Ishikawa (cell line): ENCODE measurements around the gene SUPT20H.

ENCODE experiments used
- CREB1 ChIP-seq: IDR thresholded peaks from 2 replicates; pipeline ENCODE4 v1.6.1; 2012; ENCODE audit warnings: low read depth
- EGR1 ChIP-seq: IDR thresholded peaks from 2 replicates; pipeline ENCODE4 v1.6.1; 2012
- EP300 ChIP-seq: IDR thresholded peaks from 2 replicates; pipeline ENCODE4 v1.6.1; 2012; ENCODE audit warnings: borderline replicate concordance
- NFIC ChIP-seq: IDR thresholded peaks from 2 replicates; pipeline ENCODE4 v1.6.1; 2012
- RAD21 ChIP-seq: IDR thresholded peaks from 2 replicates; pipeline ENCODE4 v1.6.1; 2012; ENCODE audit warnings: low read depth
- TAF1 ChIP-seq: IDR thresholded peaks from 2 replicates; pipeline ENCODE4 v1.6.1; 2012; ENCODE audit warnings: low read depth, mild to moderate bottlenecking
- TEAD4 ChIP-seq: IDR thresholded peaks from 2 replicates; pipeline ENCODE4 v1.6.1; 2012
- TF ChIP-seq, protein P1 (sequence below): IDR thresholded peaks from 2 replicates; pipeline ENCODE4 v1.6.1; 2012; ENCODE audit warnings: low read depth, mild to moderate bottlenecking

DNA sequence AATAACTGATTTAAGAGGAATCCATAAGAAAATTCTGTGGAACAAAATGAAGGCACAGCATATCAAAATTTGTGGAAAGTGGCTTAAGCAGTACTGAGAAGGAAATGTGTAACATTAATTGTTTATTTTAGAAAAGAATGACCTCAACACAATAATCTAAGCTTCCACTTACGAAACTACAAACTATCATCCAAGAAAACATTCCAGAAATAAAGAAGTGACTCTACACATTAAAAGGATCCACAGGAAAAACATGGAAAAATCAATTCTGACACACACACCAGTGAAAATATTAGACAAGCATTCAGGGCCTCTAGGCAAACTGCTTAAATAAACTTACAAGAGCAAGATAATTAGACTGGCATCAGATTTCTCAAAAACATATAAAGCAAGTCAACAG lies 44.9 kb downstream of the SUPT20H start:
- TF ChIP-seq EP300: no peak
- TF ChIP-seq TEAD4: no peak
- TF ChIP-seq EGR1: no peak
- TF ChIP-seq, protein P1, sequence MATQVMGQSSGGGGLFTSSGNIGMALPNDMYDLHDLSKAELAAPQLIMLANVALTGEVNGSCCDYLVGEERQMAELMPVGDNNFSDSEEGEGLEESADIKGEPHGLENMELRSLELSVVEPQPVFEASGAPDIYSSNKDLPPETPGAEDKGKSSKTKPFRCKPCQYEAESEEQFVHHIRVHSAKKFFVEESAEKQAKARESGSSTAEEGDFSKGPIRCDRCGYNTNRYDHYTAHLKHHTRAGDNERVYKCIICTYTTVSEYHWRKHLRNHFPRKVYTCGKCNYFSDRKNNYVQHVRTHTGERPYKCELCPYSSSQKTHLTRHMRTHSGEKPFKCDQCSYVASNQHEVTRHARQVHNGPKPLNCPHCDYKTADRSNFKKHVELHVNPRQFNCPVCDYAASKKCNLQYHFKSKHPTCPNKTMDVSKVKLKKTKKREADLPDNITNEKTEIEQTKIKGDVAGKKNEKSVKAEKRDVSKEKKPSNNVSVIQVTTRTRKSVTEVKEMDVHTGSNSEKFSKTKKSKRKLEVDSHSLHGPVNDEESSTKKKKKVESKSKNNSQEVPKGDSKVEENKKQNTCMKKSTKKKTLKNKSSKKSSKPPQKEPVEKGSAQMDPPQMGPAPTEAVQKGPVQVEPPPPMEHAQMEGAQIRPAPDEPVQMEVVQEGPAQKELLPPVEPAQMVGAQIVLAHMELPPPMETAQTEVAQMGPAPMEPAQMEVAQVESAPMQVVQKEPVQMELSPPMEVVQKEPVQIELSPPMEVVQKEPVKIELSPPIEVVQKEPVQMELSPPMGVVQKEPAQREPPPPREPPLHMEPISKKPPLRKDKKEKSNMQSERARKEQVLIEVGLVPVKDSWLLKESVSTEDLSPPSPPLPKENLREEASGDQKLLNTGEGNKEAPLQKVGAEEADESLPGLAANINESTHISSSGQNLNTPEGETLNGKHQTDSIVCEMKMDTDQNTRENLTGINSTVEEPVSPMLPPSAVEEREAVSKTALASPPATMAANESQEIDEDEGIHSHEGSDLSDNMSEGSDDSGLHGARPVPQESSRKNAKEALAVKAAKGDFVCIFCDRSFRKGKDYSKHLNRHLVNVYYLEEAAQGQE: no peak
- TF ChIP-seq CREB1: no peak
- no peak for TF ChIP-seq RAD21
- no peak for TF ChIP-seq TAF1
- TF ChIP-seq NFIC: no peak
